Esophagus muscularis mucosa (tissue), 3 donors: ENCODE measurements around the gene RAB25.

Experiments
- EP300 ChIP-seq: sonication (generic); formaldehyde crosslinking; IDR thresholded peaks from one replicate; pipeline ENCODE4 v1.6.1; 2017; ENCODE audit warnings: antibody characterized with exemption
- TF ChIP-seq, protein P1 (sequence below), 3 experiments: fragments of 200-600 bp in 2 of 3; fragments of 450-650 bp in 1 of 3; sonication (generic) in 2 of 3; IDR thresholded peaks; one replicate each; pipeline ENCODE4 v1.5.1; 2017 to 2019; ENCODE audit warnings: antibody characterized with exemption in 3 of 3, mild to moderate bottlenecking in 2 of 3, moderate library complexity in 1 of 3

DNA sequence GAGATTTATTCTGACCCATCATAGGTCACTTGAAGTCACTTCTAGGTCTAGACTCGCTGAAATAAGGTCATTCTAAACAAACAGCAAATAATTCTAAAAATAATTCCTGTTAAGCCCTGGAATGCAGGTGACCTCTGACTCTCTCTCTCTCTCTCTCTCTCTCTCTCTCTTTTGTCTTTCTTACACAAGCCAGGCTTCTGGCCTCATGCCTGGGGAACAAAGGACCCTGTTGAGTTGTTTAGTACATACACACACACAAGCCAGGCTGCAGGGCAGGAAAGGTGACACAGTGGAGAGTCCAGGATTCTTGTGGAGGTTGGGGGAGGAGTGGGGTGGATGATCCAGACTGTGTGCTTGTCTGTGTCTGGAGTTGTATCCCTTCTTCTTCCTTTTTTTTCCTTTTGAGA, 25.3 kb downstream of the RAB25 start:
- TF ChIP-seq, protein P1, sequence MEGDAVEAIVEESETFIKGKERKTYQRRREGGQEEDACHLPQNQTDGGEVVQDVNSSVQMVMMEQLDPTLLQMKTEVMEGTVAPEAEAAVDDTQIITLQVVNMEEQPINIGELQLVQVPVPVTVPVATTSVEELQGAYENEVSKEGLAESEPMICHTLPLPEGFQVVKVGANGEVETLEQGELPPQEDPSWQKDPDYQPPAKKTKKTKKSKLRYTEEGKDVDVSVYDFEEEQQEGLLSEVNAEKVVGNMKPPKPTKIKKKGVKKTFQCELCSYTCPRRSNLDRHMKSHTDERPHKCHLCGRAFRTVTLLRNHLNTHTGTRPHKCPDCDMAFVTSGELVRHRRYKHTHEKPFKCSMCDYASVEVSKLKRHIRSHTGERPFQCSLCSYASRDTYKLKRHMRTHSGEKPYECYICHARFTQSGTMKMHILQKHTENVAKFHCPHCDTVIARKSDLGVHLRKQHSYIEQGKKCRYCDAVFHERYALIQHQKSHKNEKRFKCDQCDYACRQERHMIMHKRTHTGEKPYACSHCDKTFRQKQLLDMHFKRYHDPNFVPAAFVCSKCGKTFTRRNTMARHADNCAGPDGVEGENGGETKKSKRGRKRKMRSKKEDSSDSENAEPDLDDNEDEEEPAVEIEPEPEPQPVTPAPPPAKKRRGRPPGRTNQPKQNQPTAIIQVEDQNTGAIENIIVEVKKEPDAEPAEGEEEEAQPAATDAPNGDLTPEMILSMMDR (IDR thresholded peaks at IDR 0.05), result no peak
- no peak for TF ChIP-seq EP300
